ENCODE data around the gene TNN. TPM values are rescaled to one million over a fixed set of nuclear protein-coding genes. Genes with fewer than 3 reads are reported as not detected.

Gene TNN
- polyA plus RNA-seq, 1 donor (not counting 4 experiments of a cell fraction or from before 2014, with no cell fraction given), result not detected

GRCh38 chr1:175168782-175169181 lies 101.1 kb downstream of the TNN start:
- FAIRE-seq, result no peak
- H3K79me2 ChIP-seq (ENCODE audit: control insufficient read depth, insufficient read depth, low read length), result peaks cover 55% of the 10 kb centered on the region
- H3K9me3 ChIP-seq (ENCODE audit: control insufficient read depth, low read depth, low read length), result no peaks in the 10 kb centered on the region
- no peaks in the 10 kb centered on the region for H4K20me1 ChIP-seq (ENCODE audit: control insufficient read depth, extremely low read depth, insufficient read depth, low read length)
- peaks cover 28% of the 10 kb centered on the region for H3K4me1 ChIP-seq (ENCODE audit: control insufficient read depth, extremely low read depth, insufficient read depth, low read length)
- H3K9ac ChIP-seq (ENCODE audit: control insufficient read depth, extremely low read depth, insufficient read depth, low read length), result no peak overlapping the region
- TF ChIP-seq EZH2 (IDR thresholded peaks at IDR 0.05; ENCODE audit: low read length) (no peak), CTCF (optimal IDR thresholded peaks at IDR 0.05 in 1 of 3, IDR thresholded peaks at IDR 0.05 in 1 of 3, conservative IDR thresholded peaks at IDR 0.05 in 1 of 3; ENCODE audit: extremely low read depth in 1 of 3, insufficient read depth in 2 of 3, low read length in 3 of 3) (no peak)
- peaks cover 24 to 54% of the 10 kb centered on the region in 2 experiments for H3K36me3 ChIP-seq (ENCODE audit: control insufficient read depth in 2 of 2, extremely low read depth in 1 of 2, insufficient read depth in 2 of 2, low read length in 2 of 2)
- dilution Hi-C loops (cut with MboI; ENCODE audit: extremely low pct_ligation_motif_present, low sequenced_read_pairs), result no loop called here
- no peak overlapping the region for H3K4me2 ChIP-seq (ENCODE audit: control insufficient read depth, extremely low read depth, insufficient read depth, low read depth, low read length)
- no peak overlapping the region for H2AFZ ChIP-seq (ENCODE audit: control insufficient read depth, low read length)
- no peak for DNase-seq (ENCODE audit: low read depth, low spot score)
- peak overlapping the region; percentile 48 for H3K27ac ChIP-seq (ENCODE audit: control insufficient read depth, insufficient read depth, low read length)
- no peak overlapping the region for H3K4me3 ChIP-seq (ENCODE audit: control insufficient read depth in 2 of 3, extremely low read depth in 1 of 3, insufficient read depth in 2 of 3, low read depth in 1 of 3, low read length in 3 of 3)
- no peaks in the 10 kb centered on the region for H3K27me3 ChIP-seq (ENCODE audit: control insufficient read depth, extremely low read depth, insufficient read depth, low read length)
- H3K9me1 ChIP-seq (ENCODE audit: control insufficient read depth, extremely low read depth, insufficient read depth, low read length), result no peaks in the 10 kb centered on the region

- TF ChIP-seq CTCF (optimal IDR thresholded peaks at IDR 0.05 in 1 of 3, IDR thresholded peaks at IDR 0.05 in 1 of 3, conservative IDR thresholded peaks at IDR 0.05 in 1 of 3; ENCODE audit: extremely low read depth in 1 of 3, insufficient read depth in 2 of 3, low read length in 3 of 3) (no peak), EZH2 (IDR thresholded peaks at IDR 0.05; ENCODE audit: low read length) (no peak)
- Histone ChIP-seq H3K27me3 (ENCODE audit: control insufficient read depth, extremely low read depth, insufficient read depth, low read length) (no peaks in the 10 kb centered on the region), H3K27ac (ENCODE audit: control insufficient read depth, insufficient read depth, low read length) (peak overlapping the region; percentile 48), H3K4me3 (ENCODE audit: control insufficient read depth in 2 of 3, extremely low read depth in 1 of 3, insufficient read depth in 2 of 3, low read depth in 1 of 3, low read length in 3 of 3) (no peak overlapping the region), H3K9me3 (ENCODE audit: control insufficient read depth, low read depth, low read length) (no peaks in the 10 kb centered on the region), H3K4me2 (ENCODE audit: control insufficient read depth, extremely low read depth, insufficient read depth, low read depth, low read length) (peak overlapping the region; percentile 29), H3K79me2 (ENCODE audit: control insufficient read depth, insufficient read depth, low read length) (peaks cover 60% of the 10 kb centered on the region), H3K4me1 (ENCODE audit: control insufficient read depth, extremely low read depth, insufficient read depth, low read length) (peaks cover 34% of the 10 kb centered on the region), H3K9ac (ENCODE audit: control insufficient read depth, extremely low read depth, insufficient read depth, low read length) (no peak overlapping the region), H3K36me3 (ENCODE audit: control insufficient read depth in 2 of 2, extremely low read depth in 1 of 2, insufficient read depth in 2 of 2, low read length in 2 of 2) (peaks cover 24 to 51% of the 10 kb centered on the region in 2 experiments), H2AFZ (ENCODE audit: control insufficient read depth, low read length) (no peak overlapping the region), H3K9me1 (ENCODE audit: control insufficient read depth, extremely low read depth, insufficient read depth, low read length) (no peaks in the 10 kb centered on the region), H4K20me1 (ENCODE audit: control insufficient read depth, extremely low read depth, insufficient read depth, low read length) (no peaks in the 10 kb centered on the region)
- dilution Hi-C loops (cut with MboI; ENCODE audit: extremely low pct_ligation_motif_present, low sequenced_read_pairs), result no loop called here
- no peak for DNase-seq (ENCODE audit: low read depth, low spot score)
- FAIRE-seq, result peak; percentile 88
These were observed 101.8 kb downstream of the TNN start for GRCh38 chr1:175169286-175170018.

Data from keratinocyte (primary cell).